Gastrocnemius medialis (tissue), 4 donors: Measurements from ENCODE around the gene TRIM29. TPM values are rescaled to one million over a fixed set of nuclear protein-coding genes. Genes with fewer than 3 reads are reported as not detected.

Experiments
- ATAC-seq, 2 donors: fragments of 150-250 bp; one replicate each; pipeline ENCODE4 v1.9.1; 2016
- DNase-seq, 2 donors: peaks; one replicate each; pipeline ENCODE4 v3.0.0-alpha.2; 2019
- H3K27ac ChIP-seq, 4 donors: fragments of 200-600 bp; sonication (generic); 1 replicate in 1 of 4; 2 replicates in 3 of 4; pipeline ENCODE4 v1.5.1; 2016 to 2018; ENCODE audit warnings: mild to moderate bottlenecking in 2 of 4, moderate library complexity in 1 of 4
- H3K27me3 ChIP-seq, 3 donors: fragments of 200-600 bp; sonication (generic) in 2 of 3; 1 replicate in 1 of 3; 2 replicates in 2 of 3; pipeline versions ENCODE4 v1.5.1 to v1.6.0; 2016 to 2019; ENCODE audit warnings: mild to moderate bottlenecking in 1 of 3, moderate library complexity in 1 of 3
- H3K36me3 ChIP-seq, 2 donors: fragments of 200-600 bp; sonication (generic) in 1 of 2; one replicate each; pipeline ENCODE4 v1.5.1; 2017 to 2018
- H3K4me1 ChIP-seq, 2 donors: fragments of 200-600 bp; sonication (generic) in 1 of 2; one replicate each; pipeline ENCODE4 v1.5.1; 2016 to 2017; ENCODE audit warnings: mild to moderate bottlenecking in 2 of 2
- H3K4me3 ChIP-seq, 4 donors: fragments of 200-600 bp; sonication (generic) in 3 of 4; 1 replicate in 1 of 4; 2 replicates in 3 of 4; pipeline ENCODE4 v1.5.1; 2016 to 2019; ENCODE audit warnings: mild to moderate bottlenecking in 2 of 4
- H3K9me3 ChIP-seq, 3 donors: fragments of 200-600 bp; sonication (generic) in 2 of 3; 1 replicate in 1 of 3; 2 replicates in 2 of 3; pipeline ENCODE4 v1.5.1; 2016 to 2019
- CTCF ChIP-seq, 5 experiments: fragments of 450-650 bp in 3 of 5; fragments of 200-600 bp in 2 of 5; sonication (generic) in 2 of 5; IDR thresholded peaks in 4 of 5; conservative IDR thresholded peaks in 1 of 5; 1 replicate in 4 of 5; 2 replicates in 1 of 5; pipeline ENCODE4 v1.5.1; 2016 to 2019; ENCODE audit warnings: antibody characterized with exemption in 5 of 5, mild to moderate bottlenecking in 3 of 5, moderate library complexity in 3 of 5
- POLR2A ChIP-seq, 2 donors: fragments of 450-650 bp; IDR thresholded peaks; one replicate each; pipeline ENCODE4 v1.6.1; 2017; ENCODE audit warnings: antibody characterized with exemption in 2 of 2, mild to moderate bottlenecking in 2 of 2, moderate library complexity in 2 of 2
- in situ Hi-C, 4 donors: fragments of 200-750 bp; cut with MboI; loops; one replicate each; pipeline versions ENCODE4 v1.15.0 to v1.8.0; 2017; ENCODE audit warnings: low sequenced_read_pairs in 4 of 4
- intact Hi-C: fragments of 100-400 bp; cut with DNase I; formaldehyde crosslinking; loops from one replicate; pipeline ENCODE4 v1.15.1; 2023; ENCODE audit warnings: low total_unique reads
- total RNA-seq, 4 donors: library from RNA; depleted of rRNA; stranded (reverse); fragments of >200 nt; gene quantifications; one replicate each; pipeline versions ENCODE4 v1.1.0 to v1.2.3, GENCODE V29; 2016

Gene TRIM29
- total RNA-seq, 4 donors from 2014 or later, result 0.65 to 2.9 (median 0.95) TPM; not detected in 1

- no peak overlapping the region for H3K4me3 ChIP-seq
- H3K27me3 ChIP-seq, result no peaks in the 10 kb centered on the region
- in situ Hi-C loops, result no loop called here
- intact Hi-C loops, result no loop called here
- H3K36me3 ChIP-seq, result no peaks in the 10 kb centered on the region
- H3K9me3 ChIP-seq, result no peaks in the 10 kb centered on the region
- no peak overlapping the region for H3K27ac ChIP-seq
- no peaks in the 10 kb centered on the region for H3K4me1 ChIP-seq
- ATAC-seq (no peak), DNase-seq (no peak)
- TF ChIP-seq POLR2A (IDR thresholded peaks at IDR 0.05), result no peak
- no peak for TF ChIP-seq CTCF (IDR thresholded peaks at IDR 0.05 in 4 of 5, conservative IDR thresholded peaks at IDR 0.05 in 1 of 5)
Measured at GRCh38 chr11:120064341-120064740, 73.6 kb downstream of the TRIM29 start.

GRCh38 chr11:120063686-120064340 is 74.1 kb downstream of the TRIM29 start:
- H3K27ac ChIP-seq, result no peak overlapping the region
- in situ Hi-C loops, result no loop called here
- H3K36me3 ChIP-seq, result no peaks in the 10 kb centered on the region
- no peaks in the 10 kb centered on the region for H3K9me3 ChIP-seq
- no peak for TF ChIP-seq CTCF (IDR thresholded peaks at IDR 0.05 in 4 of 5, conservative IDR thresholded peaks at IDR 0.05 in 1 of 5)
- no peak for TF ChIP-seq POLR2A (IDR thresholded peaks at IDR 0.05)
- H3K27me3 ChIP-seq, result no peaks in the 10 kb centered on the region
- DNase-seq, result no peak
- ATAC-seq, result no peak
- no peak overlapping the region for H3K4me3 ChIP-seq
- no peaks in the 10 kb centered on the region for H3K4me1 ChIP-seq
- intact Hi-C loops, result no loop called here

GRCh38 chr11:120062561-120062930 is 75.4 kb downstream of the TRIM29 start:
- no peak for ATAC-seq
- H3K27ac ChIP-seq, result no peak overlapping the region
- H3K4me3 ChIP-seq, result no peak overlapping the region
- H3K36me3 ChIP-seq, result no peaks in the 10 kb centered on the region
- intact Hi-C loops (no loop called here), in situ Hi-C loops (no loop called here)
- no peak for DNase-seq
- H3K4me1 ChIP-seq, result no peaks in the 10 kb centered on the region
- no peaks in the 10 kb centered on the region for H3K9me3 ChIP-seq
- TF ChIP-seq POLR2A (IDR thresholded peaks at IDR 0.05), result no peak
- TF ChIP-seq CTCF (IDR thresholded peaks at IDR 0.05 in 4 of 5, conservative IDR thresholded peaks at IDR 0.05 in 1 of 5), result no peak
- no peaks in the 10 kb centered on the region for H3K27me3 ChIP-seq

- TF ChIP-seq CTCF (IDR thresholded peaks at IDR 0.05 in 4 of 5, conservative IDR thresholded peaks at IDR 0.05 in 1 of 5), result no peak
- TF ChIP-seq POLR2A (IDR thresholded peaks at IDR 0.05), result no peak
- in situ Hi-C loops, result no loop called here
- intact Hi-C loops, result no loop called here
- Histone ChIP-seq H3K4me3 (no peak overlapping the region), H3K27ac (no peak overlapping the region), H3K27me3 (no peaks in the 10 kb centered on the region), H3K9me3 (no peaks in the 10 kb centered on the region), H3K4me1 (no peaks in the 10 kb centered on the region), H3K36me3 (no peaks in the 10 kb centered on the region)
- no peak for DNase-seq
- ATAC-seq, result no peak
Measured at GRCh38 chr11:120061761-120062560, 76.0 kb downstream of the TRIM29 start.

Other genes starting within 250 kb of the TRIM29 start
- 10 to 100 TPM in 3 of 4 donors, 1 to 10 TPM in 1; 8.7 to 17.5 (median 10.1) TPM for gene OAF, start 72.9 kb upstream of the TRIM29 start, total RNA-seq
- not detected for gene POU2F3, start 102.0 kb upstream of the TRIM29 start, total RNA-seq
- 1 to 10 TPM in 1 of 4 donors, under 1 TPM in 3; 0.27 to 1.0 (median 0.70) TPM for gene TLCD5, start 187.2 kb upstream of the TRIM29 start, total RNA-seq
- gene ARHGEF12, start 198.3 kb upstream of the TRIM29 start, total RNA-seq, result 10 to 100 TPM; 52.9 to 77.3 (median 61.4) TPM